ENCODE measurements around the gene ZNF516.

GRCh38 chr18:76459687-76460350 is 35.2 kb downstream of the ZNF516 start:
- TF ChIP-seq POLR2A (IDR thresholded peaks at IDR 0.05) (no peak), CTCF (IDR thresholded peaks at IDR 0.05) (no peak)
